Suprapubic skin (tissue), 4 donors: Measurements from ENCODE around the gene PARD3B. TPM values are rescaled to one million over a fixed set of nuclear protein-coding genes. Genes with fewer than 3 reads are reported as not detected.

Experiments used
- DNase-seq, 2 donors: peaks; one replicate each; pipeline ENCODE4 v3.0.0-alpha.2; 2019; ENCODE audit warnings: low spot score in 2 of 2
- H3K27ac ChIP-seq: fragments of 200-600 bp; sonication (generic); one replicate; pipeline ENCODE4 v1.5.1; 2019
- H3K27me3 ChIP-seq: fragments of 200-600 bp; sonication (generic); one replicate; pipeline ENCODE4 v1.5.1; 2019
- H3K36me3 ChIP-seq: fragments of 200-600 bp; sonication (generic); one replicate; pipeline ENCODE4 v1.5.1; 2019
- H3K4me1 ChIP-seq: fragments of 200-600 bp; sonication (generic); one replicate; pipeline ENCODE4 v1.5.1; 2019
- H3K4me3 ChIP-seq: fragments of 200-600 bp; sonication (generic); one replicate; pipeline ENCODE4 v1.5.1; 2019; ENCODE audit warnings: mild to moderate bottlenecking
- H3K9me3 ChIP-seq: fragments of 200-600 bp; sonication (generic); one replicate; pipeline ENCODE4 v1.5.1; 2019
- CTCF ChIP-seq, 2 donors: fragments of 200-600 bp in 1 of 2; fragments of 450-650 bp in 1 of 2; sonication (generic) in 1 of 2; IDR thresholded peaks; one replicate each; pipeline ENCODE4 v1.5.1; 2016 to 2019; ENCODE audit warnings: antibody characterized with exemption in 2 of 2, mild to moderate bottlenecking in 1 of 2, moderate library complexity in 1 of 2
- EP300 ChIP-seq: sonication (generic); formaldehyde crosslinking; IDR thresholded peaks from one replicate; pipeline ENCODE4 v1.6.1; 2017; ENCODE audit warnings: antibody characterized with exemption
- POLR2A ChIP-seq, 2 donors: fragments of 450-650 bp; IDR thresholded peaks; one replicate each; pipeline ENCODE4 v1.6.1; 2017; ENCODE audit warnings: antibody characterized with exemption in 2 of 2, mild to moderate bottlenecking in 2 of 2, moderate library complexity in 2 of 2
- POLR2AphosphoS5 ChIP-seq, 3 donors: sonication (generic); formaldehyde crosslinking; IDR thresholded peaks; one replicate each; pipeline ENCODE4 v1.6.1; 2017; ENCODE audit warnings: antibody characterized with exemption in 3 of 3
- WGBS: methylation state at CpG from one replicate; pipeline ENCODE4 v1.1.5; 2018; 5-methylcytosine and 5-hydroxymethylcytosine counted together
- total RNA-seq, 4 donors: library from RNA; depleted of rRNA; stranded (reverse); fragments of >200 nt; gene quantifications; one replicate each; pipeline ENCODE4 v1.1.0, GENCODE V29; 2016

Gene PARD3B
- total RNA-seq, 4 donors from 2014 or later: 12.5 to 18.9 (median 15.5) TPM

DNA sequence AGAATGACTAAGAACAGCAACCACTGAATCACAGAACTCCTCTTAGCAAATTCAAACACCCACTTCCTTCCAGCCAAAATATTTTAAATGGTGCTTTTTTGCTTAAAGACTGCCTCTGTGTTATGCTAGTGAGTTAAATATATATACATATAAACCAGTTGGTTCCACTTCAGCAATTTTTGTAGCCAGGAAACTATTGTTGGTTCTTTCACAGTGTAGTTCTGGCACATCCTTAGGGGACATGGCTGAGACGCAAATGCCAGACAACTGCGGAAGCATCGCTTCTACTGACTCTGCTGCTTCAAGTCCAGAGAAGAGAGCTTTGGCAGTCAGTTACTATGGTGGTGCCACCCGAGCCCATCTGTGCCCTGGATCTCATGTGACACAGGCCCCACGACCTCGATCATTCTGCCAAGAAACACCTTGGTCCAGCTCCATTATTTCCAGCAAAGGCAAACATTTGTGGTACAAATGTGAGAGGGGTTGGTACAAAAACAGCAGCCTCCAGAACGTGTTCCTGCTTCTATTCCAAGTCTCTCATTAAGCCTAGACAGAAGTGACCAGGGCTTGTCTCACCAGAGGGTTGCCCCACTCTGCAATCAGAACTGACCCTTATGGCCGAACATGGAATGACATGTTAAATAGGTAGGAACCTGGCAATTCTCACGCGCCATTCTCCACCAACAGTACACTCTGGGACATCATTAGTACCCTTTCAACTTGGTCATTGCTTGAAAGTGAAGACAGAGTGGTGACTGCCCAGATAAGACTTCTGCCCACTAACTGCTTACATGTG, 1019.3 kb downstream of the PARD3B start:
- TF ChIP-seq POLR2A (IDR thresholded peaks at IDR 0.05) (no peak), CTCF (IDR thresholded peaks at IDR 0.05) (no peak), POLR2AphosphoS5 (IDR thresholded peaks at IDR 0.05) (no peak), EP300 (no peak)
- WGBS: 86% methylated on average over 9 of the region's 10 CpGs
- no peaks in the 10 kb centered on the region for H3K9me3 ChIP-seq
- no peaks in the 10 kb centered on the region for H3K36me3 ChIP-seq
- H3K27ac ChIP-seq: no peak overlapping the region
- DNase-seq: no peak
- no peaks in the 10 kb centered on the region for H3K4me1 ChIP-seq
- H3K27me3 ChIP-seq: no peaks in the 10 kb centered on the region
- H3K4me3 ChIP-seq: no peak overlapping the region

DNA sequence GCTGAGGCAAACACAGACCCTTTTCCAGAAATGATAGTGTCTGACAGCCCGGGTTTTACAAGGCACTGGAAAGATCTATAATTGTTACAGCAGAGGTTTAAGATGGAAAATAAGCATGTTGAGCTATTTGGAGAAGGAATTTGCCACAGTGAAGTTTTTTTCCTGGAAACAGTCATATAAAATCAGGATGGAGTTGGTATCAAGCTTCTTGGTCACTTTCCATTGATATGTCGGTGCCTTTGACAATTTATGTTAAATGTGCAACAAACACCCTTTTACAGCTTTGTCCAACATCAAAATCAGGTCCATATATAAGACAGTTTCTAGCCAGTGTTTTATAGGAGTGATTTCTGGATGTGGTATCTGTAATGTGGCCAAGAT, 1019.9 kb downstream of the PARD3B start:
- Histone ChIP-seq H3K9me3 (no peaks in the 10 kb centered on the region), H3K27me3 (no peaks in the 10 kb centered on the region), H3K4me1 (no peaks in the 10 kb centered on the region), H3K36me3 (no peaks in the 10 kb centered on the region), H3K4me3 (no peak overlapping the region), H3K27ac (no peak overlapping the region)
- TF ChIP-seq CTCF (IDR thresholded peaks at IDR 0.05) (no peak), EP300 (no peak), POLR2AphosphoS5 (IDR thresholded peaks at IDR 0.05) (no peak), POLR2A (IDR thresholded peaks at IDR 0.05) (no peak)
- WGBS: 71% methylated on average over 2 of the region's 2 CpGs
- no peak for DNase-seq

DNA sequence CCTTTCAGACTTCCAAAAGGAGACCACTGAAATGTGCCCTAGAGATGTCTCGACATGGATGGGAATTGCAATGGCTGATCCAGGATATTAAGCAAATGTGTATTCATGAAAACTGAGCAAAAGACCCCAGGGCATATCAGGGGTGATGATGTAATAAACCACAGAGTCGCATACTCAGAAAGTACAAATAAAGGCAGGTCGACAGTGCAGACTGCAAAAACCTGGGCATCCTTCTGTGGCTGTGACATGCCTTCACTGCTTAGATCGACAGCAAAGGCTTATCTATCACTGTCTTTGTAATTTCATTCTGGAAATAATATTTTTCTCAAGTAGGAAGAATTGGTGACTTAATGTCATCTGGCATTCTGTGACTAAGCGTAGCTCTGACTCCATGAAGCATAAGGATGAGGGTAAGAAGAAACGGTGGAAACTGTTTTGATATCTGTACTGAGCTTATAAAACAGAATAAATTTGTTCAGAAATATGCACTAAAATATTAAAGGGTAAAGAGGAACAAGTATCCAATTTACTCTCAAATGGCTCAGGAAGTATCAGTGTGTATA, 1021.4 kb downstream of the PARD3B start:
- Histone ChIP-seq H3K27ac (no peak overlapping the region), H3K4me1 (no peaks in the 10 kb centered on the region), H3K36me3 (no peaks in the 10 kb centered on the region), H3K9me3 (no peaks in the 10 kb centered on the region), H3K4me3 (no peak overlapping the region), H3K27me3 (no peaks in the 10 kb centered on the region)
- DNase-seq: no peak
- WGBS: 58% methylated on average over 6 of the region's 6 CpGs
- no peak for TF ChIP-seq POLR2A (IDR thresholded peaks at IDR 0.05)
- no peak for TF ChIP-seq EP300
- no peak for TF ChIP-seq CTCF (IDR thresholded peaks at IDR 0.05)
- TF ChIP-seq POLR2AphosphoS5 (IDR thresholded peaks at IDR 0.05): no peak

DNA sequence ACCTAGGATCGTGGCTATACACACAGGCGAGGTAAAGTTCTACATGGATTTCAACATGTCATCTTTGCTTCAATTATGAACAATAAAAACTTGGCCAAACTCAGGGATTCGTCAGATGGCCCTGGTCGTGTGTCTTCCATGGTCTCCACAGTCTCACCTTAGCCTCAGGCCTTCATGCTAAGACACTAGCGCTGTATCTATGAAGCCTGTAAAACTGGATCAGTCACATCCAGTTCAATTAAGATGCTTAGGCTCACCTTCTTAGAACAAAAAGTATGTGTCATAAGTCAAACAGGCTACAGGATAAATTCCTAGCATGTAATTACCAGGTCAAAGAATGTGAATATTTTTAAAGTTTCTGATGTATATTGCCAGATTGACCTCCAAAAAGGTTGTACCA, 1023.3 kb downstream of the PARD3B start:
- Histone ChIP-seq H3K4me1 (no peaks in the 10 kb centered on the region), H3K9me3 (no peaks in the 10 kb centered on the region), H3K27ac (no peak overlapping the region), H3K27me3 (no peaks in the 10 kb centered on the region), H3K36me3 (no peaks in the 10 kb centered on the region), H3K4me3 (no peak overlapping the region)
- TF ChIP-seq EP300 (no peak), POLR2AphosphoS5 (IDR thresholded peaks at IDR 0.05) (no peak), POLR2A (IDR thresholded peaks at IDR 0.05) (no peak), CTCF (IDR thresholded peaks at IDR 0.05) (no peak)
- no peak for DNase-seq
- 49% methylated on average over 5 of the region's 5 CpGs for WGBS

GRCh38 chr2:205570648-205571047, 1025.4 kb downstream of the PARD3B start:
- no peak for DNase-seq
- TF ChIP-seq POLR2AphosphoS5 (IDR thresholded peaks at IDR 0.05) (no peak), CTCF (IDR thresholded peaks at IDR 0.05) (no peak), POLR2A (IDR thresholded peaks at IDR 0.05) (no peak), EP300 (no peak)

More at GRCh38 chr2:205570648-205571047, 1025.4 kb downstream of the PARD3B start:
- Histone ChIP-seq H3K36me3 (no peaks in the 10 kb centered on the region), H3K4me3 (no peak overlapping the region), H3K9me3 (no peaks in the 10 kb centered on the region), H3K4me1 (no peaks in the 10 kb centered on the region), H3K27ac (no peak overlapping the region), H3K27me3 (no peaks in the 10 kb centered on the region)
- 92% methylated on average over 6 of the region's 6 CpGs for WGBS
